ENCODE results near the gene SP140. TPM values are rescaled to one million over a fixed set of nuclear protein-coding genes. Genes with fewer than 3 reads are reported as not detected.
"Not testable (repeated sequence)": the region's sequence is repeated elsewhere in the genome, so short reads cannot be mapped to it uniquely, and the experiment has no call there.

Gene SP140
- total RNA-seq, 1 donor = 96.6 TPM

DNA sequence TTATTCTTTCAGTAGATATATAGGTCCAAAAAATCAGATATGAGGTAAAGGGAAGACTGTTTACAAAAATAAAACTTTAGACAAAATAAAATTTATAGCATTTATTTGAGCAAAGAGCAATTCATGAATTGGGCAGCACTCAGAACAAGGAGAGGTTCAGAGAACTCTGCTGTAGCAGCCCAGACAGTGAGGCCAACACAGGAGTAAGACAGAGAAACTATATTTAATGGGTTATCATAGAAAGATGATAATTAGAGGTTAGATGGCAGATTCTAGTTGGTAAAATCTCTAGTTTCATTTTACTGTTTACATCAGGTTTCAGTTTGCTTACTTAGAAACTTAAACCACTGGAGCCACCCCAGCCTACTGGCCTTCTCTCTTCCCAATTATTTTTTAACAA is 71.4 kb downstream of the SP140 start:
- H3K4me1 ChIP-seq (ENCODE audit: insufficient read depth, low read length) = no peaks in the 10 kb centered on the region
- H3K9me3 ChIP-seq (ENCODE audit: low read depth, low read length) = peaks cover 6% of the 10 kb centered on the region
- H3K4me3 ChIP-seq (ENCODE audit: low read length) = no peak overlapping the region
- H3K27me3 ChIP-seq (ENCODE audit: insufficient read depth, low read length) = no peaks in the 10 kb centered on the region

GRCh38 chr2:230299618-230300017 is 74.1 kb downstream of the SP140 start:
- H3K4me1 ChIP-seq (ENCODE audit: insufficient read depth, low read length) = no peaks in the 10 kb centered on the region
- H3K9me3 ChIP-seq (ENCODE audit: low read depth, low read length) = peaks cover 11% of the 10 kb centered on the region
- H3K4me3 ChIP-seq (ENCODE audit: low read length) = no peak overlapping the region
- H3K27me3 ChIP-seq (ENCODE audit: insufficient read depth, low read length) = no peaks in the 10 kb centered on the region

- no peaks in the 10 kb centered on the region for H3K4me1 ChIP-seq (ENCODE audit: insufficient read depth, low read length)
- H3K9me3 ChIP-seq (ENCODE audit: low read depth, low read length) = peaks cover 6% of the 10 kb centered on the region
- no peak overlapping the region for H3K4me3 ChIP-seq (ENCODE audit: low read length)
- no peaks in the 10 kb centered on the region for H3K27me3 ChIP-seq (ENCODE audit: insufficient read depth, low read length)
Observed at GRCh38 chr2:230305416-230306275, 80.1 kb downstream of the SP140 start.

GRCh38 chr2:230306474-230306873 is 80.9 kb downstream of the SP140 start:
- H3K27me3 ChIP-seq (ENCODE audit: insufficient read depth, low read length) = no peaks in the 10 kb centered on the region
- peaks cover 6% of the 10 kb centered on the region for H3K9me3 ChIP-seq (ENCODE audit: low read depth, low read length)
- no peak overlapping the region for H3K4me3 ChIP-seq (ENCODE audit: low read length)
- H3K4me1 ChIP-seq (ENCODE audit: insufficient read depth, low read length) = no peaks in the 10 kb centered on the region

GRCh38 chr2:230307485-230307884 is 81.9 kb downstream of the SP140 start:
- no peaks in the 10 kb centered on the region for H3K4me1 ChIP-seq (ENCODE audit: insufficient read depth, low read length)
- H3K4me3 ChIP-seq (ENCODE audit: low read length) = no peak overlapping the region
- peaks cover 6% of the 10 kb centered on the region for H3K9me3 ChIP-seq (ENCODE audit: low read depth, low read length)
- H3K27me3 ChIP-seq (ENCODE audit: insufficient read depth, low read length) = no peaks in the 10 kb centered on the region

DNA sequence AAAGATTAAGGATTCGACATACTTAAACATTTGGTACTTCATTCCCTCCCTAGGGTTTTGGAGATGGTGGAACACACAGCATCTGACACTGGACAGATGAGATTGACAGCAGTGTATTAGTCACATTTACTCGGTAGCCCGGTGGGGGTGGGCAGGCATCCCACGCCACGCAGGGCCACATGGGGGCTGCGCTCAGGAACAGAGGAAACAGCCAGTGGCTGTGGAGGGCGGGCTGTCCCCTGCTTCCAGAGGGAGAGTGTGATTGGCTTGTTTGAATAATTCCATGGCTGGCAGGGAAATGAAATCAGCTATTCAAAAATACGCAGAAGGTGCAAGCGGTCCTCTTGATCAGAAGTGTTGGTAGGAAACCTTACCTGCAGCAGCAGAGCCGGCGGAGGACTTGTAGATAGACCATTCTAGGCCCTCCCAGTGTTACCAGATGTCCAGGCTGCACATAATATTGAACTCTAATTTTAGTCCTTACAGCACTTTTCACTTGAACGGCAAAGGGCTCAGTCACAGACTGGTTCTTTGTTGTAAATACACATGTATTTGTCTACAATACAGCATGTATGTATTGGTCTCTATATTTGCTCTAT is 83.0 kb downstream of the SP140 start:
- Histone ChIP-seq H3K9me3 (ENCODE audit: low read depth, low read length) (peaks cover 6% of the 10 kb centered on the region), H3K27me3 (ENCODE audit: insufficient read depth, low read length) (no peaks in the 10 kb centered on the region), H3K4me3 (ENCODE audit: low read length) (no peak overlapping the region), H3K4me1 (ENCODE audit: insufficient read depth, low read length) (no peaks in the 10 kb centered on the region)

GRCh38 chr2:230310792-230311191 is 85.3 kb downstream of the SP140 start:
- H3K4me3 ChIP-seq (ENCODE audit: low read length); H3K4me1 ChIP-seq (ENCODE audit: insufficient read depth, low read length); H3K27me3 ChIP-seq (ENCODE audit: insufficient read depth, low read length); H3K9me3 ChIP-seq (ENCODE audit: low read depth, low read length): not testable (repeated sequence)

GRCh38 chr2:230311634-230312033 is 86.1 kb downstream of the SP140 start:
- not testable (repeated sequence) for H3K4me1 ChIP-seq (ENCODE audit: insufficient read depth, low read length); H3K27me3 ChIP-seq (ENCODE audit: insufficient read depth, low read length); H3K4me3 ChIP-seq (ENCODE audit: low read length); H3K9me3 ChIP-seq (ENCODE audit: low read depth, low read length)

GRCh38 chr2:230312638-230313037 is 87.1 kb downstream of the SP140 start:
- Histone ChIP-seq H3K4me1 (ENCODE audit: insufficient read depth, low read length) (peaks cover 7% of the 10 kb centered on the region), H3K9me3 (ENCODE audit: low read depth, low read length) (no peaks in the 10 kb centered on the region), H3K27me3 (ENCODE audit: insufficient read depth, low read length) (no peaks in the 10 kb centered on the region), H3K4me3 (ENCODE audit: low read length) (no peak overlapping the region)

- Histone ChIP-seq H3K4me3 (ENCODE audit: low read length) (no peak overlapping the region), H3K4me1 (ENCODE audit: insufficient read depth, low read length) (peaks cover 46% of the 10 kb centered on the region), H3K27me3 (ENCODE audit: insufficient read depth, low read length) (no peaks in the 10 kb centered on the region), H3K9me3 (ENCODE audit: low read depth, low read length) (no peaks in the 10 kb centered on the region)
Observed at GRCh38 chr2:230317366-230317765, 91.8 kb downstream of the SP140 start.

DNA sequence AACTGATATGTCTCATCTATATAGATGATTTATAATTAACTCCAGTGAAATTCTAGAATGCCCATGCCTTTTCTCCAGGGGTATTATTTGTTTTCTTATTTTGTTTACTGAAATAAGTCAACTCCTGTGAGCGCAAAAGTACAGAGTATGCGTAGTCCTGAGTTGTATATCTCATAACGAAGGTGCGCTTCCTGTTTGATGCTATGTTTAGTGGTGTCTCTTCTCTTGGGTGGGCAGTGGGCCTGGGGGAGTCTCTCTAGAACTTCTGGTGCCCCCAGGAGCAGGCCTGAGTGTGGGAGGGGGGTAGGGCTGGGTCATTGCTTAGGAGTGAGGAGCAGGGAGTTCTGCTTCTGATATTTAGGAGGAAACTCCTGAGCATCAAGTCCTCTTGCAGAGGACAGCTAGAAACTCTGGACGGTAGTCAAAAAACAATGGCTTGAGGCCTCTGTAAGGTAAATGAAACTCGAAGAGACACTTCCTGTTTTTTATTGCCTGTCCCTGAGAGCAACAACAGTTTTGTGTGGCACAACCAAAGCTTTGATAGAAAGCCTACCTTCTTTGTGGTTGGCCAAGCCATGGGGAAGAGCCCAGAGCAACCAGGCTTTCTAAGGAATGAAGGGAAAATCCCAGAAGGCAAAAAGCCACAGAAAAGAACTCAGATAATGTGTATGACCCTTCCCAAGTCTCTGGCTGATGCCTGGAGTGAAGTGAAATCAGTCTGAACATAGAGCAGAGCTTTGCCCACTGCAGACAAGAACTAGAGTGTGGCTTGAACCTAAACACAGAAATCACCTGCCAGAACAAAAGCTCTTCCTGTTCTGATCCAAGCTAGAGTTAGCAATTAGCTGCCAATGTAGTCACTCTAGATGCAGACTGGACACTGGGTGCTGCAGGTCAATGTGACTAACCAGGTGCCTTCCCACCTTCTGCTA is 92.9 kb downstream of the SP140 start:
- no peaks in the 10 kb centered on the region for H3K9me3 ChIP-seq (ENCODE audit: low read depth, low read length)
- no peak overlapping the region for H3K4me3 ChIP-seq (ENCODE audit: low read length)
- no peaks in the 10 kb centered on the region for H3K27me3 ChIP-seq (ENCODE audit: insufficient read depth, low read length)
- H3K4me1 ChIP-seq (ENCODE audit: insufficient read depth, low read length) = peaks cover 46% of the 10 kb centered on the region

- H3K9me3 ChIP-seq (ENCODE audit: low read depth, low read length) = no peaks in the 10 kb centered on the region
- peaks cover 46% of the 10 kb centered on the region for H3K4me1 ChIP-seq (ENCODE audit: insufficient read depth, low read length)
- no peak overlapping the region for H3K4me3 ChIP-seq (ENCODE audit: low read length)
- H3K27me3 ChIP-seq (ENCODE audit: insufficient read depth, low read length) = no peaks in the 10 kb centered on the region
Observed at GRCh38 chr2:230319211-230319862, 93.8 kb downstream of the SP140 start.

- Histone ChIP-seq H3K27me3 (ENCODE audit: insufficient read depth, low read length) (no peaks in the 10 kb centered on the region), H3K4me3 (ENCODE audit: low read length) (no peak overlapping the region), H3K4me1 (ENCODE audit: insufficient read depth, low read length) (peaks cover 55% of the 10 kb centered on the region), H3K9me3 (ENCODE audit: low read depth, low read length) (no peaks in the 10 kb centered on the region)
Observed at GRCh38 chr2:230321031-230321430, 95.5 kb downstream of the SP140 start.

- H3K9me3 ChIP-seq (ENCODE audit: low read depth, low read length) = no peaks in the 10 kb centered on the region
- H3K4me1 ChIP-seq (ENCODE audit: insufficient read depth, low read length) = peaks cover 56% of the 10 kb centered on the region
- no peak overlapping the region for H3K4me3 ChIP-seq (ENCODE audit: low read length)
- no peaks in the 10 kb centered on the region for H3K27me3 ChIP-seq (ENCODE audit: insufficient read depth, low read length)
Observed at GRCh38 chr2:230322561-230323384, 97.2 kb downstream of the SP140 start.
